ENCODE measurements around the gene WDR1. TPM values are rescaled to one million over a fixed set of nuclear protein-coding genes. Genes with fewer than 3 reads are reported as not detected.

Gene WDR1
- total RNA-seq, 1 experiment from 2014 or later = 258 TPM

DNA sequence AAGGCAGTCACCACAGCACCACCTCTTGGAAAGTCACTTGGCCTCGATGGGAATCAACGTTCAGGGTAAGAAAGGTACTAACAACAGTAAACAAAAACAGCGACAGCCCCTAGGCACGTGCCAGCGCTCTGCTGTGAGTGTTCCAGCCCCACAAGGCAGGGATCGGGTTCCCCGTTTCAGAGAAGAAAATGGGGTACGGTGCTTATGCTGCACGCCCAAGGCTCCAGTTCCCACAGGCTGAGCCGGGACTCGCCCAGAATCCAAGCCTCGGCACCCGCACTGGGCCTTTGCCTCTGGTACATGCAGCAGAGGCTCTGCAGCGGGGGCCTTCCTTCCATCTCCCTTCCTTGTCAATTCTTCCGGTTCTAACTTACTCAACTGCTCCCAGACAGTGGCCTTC is 37.3 kb downstream of the WDR1 start:
- H3K36me3 ChIP-seq (ENCODE audit: low read depth) = peaks cover 3% of the 10 kb centered on the region; the same call in 1 of the 2 replicates
- H2AFZ ChIP-seq = no peak overlapping the region
- no peak for DNase-seq
- intact Hi-C loops (cut with micrococcal nuclease; ENCODE audit: unreplicated experiment) = no loop called here
- no peak for TF ChIP-seq EZH2 (IDR thresholded peaks at IDR 0.05; ENCODE audit: low read depth)
- TF ChIP-seq, protein P1, sequence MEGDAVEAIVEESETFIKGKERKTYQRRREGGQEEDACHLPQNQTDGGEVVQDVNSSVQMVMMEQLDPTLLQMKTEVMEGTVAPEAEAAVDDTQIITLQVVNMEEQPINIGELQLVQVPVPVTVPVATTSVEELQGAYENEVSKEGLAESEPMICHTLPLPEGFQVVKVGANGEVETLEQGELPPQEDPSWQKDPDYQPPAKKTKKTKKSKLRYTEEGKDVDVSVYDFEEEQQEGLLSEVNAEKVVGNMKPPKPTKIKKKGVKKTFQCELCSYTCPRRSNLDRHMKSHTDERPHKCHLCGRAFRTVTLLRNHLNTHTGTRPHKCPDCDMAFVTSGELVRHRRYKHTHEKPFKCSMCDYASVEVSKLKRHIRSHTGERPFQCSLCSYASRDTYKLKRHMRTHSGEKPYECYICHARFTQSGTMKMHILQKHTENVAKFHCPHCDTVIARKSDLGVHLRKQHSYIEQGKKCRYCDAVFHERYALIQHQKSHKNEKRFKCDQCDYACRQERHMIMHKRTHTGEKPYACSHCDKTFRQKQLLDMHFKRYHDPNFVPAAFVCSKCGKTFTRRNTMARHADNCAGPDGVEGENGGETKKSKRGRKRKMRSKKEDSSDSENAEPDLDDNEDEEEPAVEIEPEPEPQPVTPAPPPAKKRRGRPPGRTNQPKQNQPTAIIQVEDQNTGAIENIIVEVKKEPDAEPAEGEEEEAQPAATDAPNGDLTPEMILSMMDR (conservative IDR thresholded peaks at IDR 0.05) = no peak
- H4K20me1 ChIP-seq (ENCODE audit: insufficient read depth) = no peaks in the 10 kb centered on the region; the same call in 1 of the 2 replicates
- ChIA-PET POLR2A (ENCODE audit: unreplicated experiment) (no interaction called here), CTCF (no interaction called here)
- no peak overlapping the region for H3K27ac ChIP-seq
- H3K9me2 ChIP-seq (ENCODE audit: insufficient read depth) = no peaks in the 10 kb centered on the region
- H3K27me3 ChIP-seq (ENCODE audit: insufficient read depth, low read depth) = no peaks in the 10 kb centered on the region
- H3K4me3 ChIP-seq = no peak overlapping the region
- no peaks in the 10 kb centered on the region for H3K79me2 ChIP-seq (ENCODE audit: low read depth)
- 0 out of 2 replicates have a peak, but pooled peaks cover 2% of the 10 kb centered on the region for H3F3A ChIP-seq (ENCODE audit: insufficient read depth, low read depth)
- H3K4me1 ChIP-seq (replicated peaks; ENCODE audit: insufficient read depth) = no peaks in the 10 kb centered on the region
- no TSS peak for BruUV-seq (replicated peaks)
- no peak overlapping the region for H3K4me2 ChIP-seq
- H3K9me3 ChIP-seq (ENCODE audit: insufficient read depth, low read depth) = no peaks in the 10 kb centered on the region

DNA sequence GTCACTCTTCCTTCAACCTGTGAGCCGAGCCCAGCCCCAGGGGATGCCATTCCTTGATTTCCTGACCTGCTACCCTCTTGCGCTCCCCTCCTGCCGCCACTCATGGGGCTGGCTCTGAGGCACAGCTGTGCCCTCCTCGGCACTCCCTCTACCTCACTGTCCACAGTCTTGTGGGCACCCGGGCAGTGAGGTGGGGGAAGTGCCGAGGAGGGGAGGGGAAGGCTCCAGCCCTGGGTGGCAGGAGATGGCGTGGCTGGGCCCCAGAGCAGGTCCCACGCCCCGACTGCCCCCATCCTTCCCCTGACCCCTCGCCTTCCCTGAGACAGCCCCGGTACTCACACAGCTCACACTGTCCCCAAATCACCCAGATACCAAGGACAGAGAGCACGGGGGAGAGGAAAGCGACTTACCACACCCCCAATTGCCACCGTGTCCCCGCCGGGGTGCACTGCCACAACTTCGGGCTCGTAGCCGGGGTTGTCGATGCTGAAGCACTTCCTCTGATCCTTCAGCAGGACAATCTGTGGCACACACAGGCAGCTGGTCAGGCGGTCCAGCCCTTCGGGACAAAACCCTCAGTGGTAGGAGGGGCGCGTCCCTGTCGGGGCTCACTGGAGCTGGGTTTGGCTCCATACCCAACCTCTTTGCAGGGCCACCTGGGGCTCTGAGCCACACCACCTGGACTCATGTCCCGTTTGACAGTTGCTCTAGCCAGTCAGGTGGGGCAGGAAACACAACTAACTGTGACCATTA is 37.9 kb downstream of the WDR1 start:
- ChIA-PET CTCF (no interaction called here), POLR2A (ENCODE audit: unreplicated experiment) (interaction anchor here (0.6 kb wide), 1 partner anchor 35 kb away, joined by 3 read pairs; no protein-coding TSS in a partner anchor)

GRCh38 chr4:10077483-10078335 is 38.9 kb downstream of the WDR1 start:
- BruUV-seq (replicated peaks) = no TSS peak
- H2AFZ ChIP-seq = no peak overlapping the region
- no peak for DNase-seq
- TF ChIP-seq, protein P1 (conservative IDR thresholded peaks at IDR 0.05) = no peak
- TF ChIP-seq EZH2 (IDR thresholded peaks at IDR 0.05; ENCODE audit: low read depth) = no peak
- no peak overlapping the region for H3K4me3 ChIP-seq
- H3K79me2 ChIP-seq (ENCODE audit: low read depth) = no peaks in the 10 kb centered on the region
- H3F3A ChIP-seq (ENCODE audit: insufficient read depth, low read depth) = peaks cover 2% of the 10 kb centered on the region; the same call in 1 of the 2 replicates
- no peaks in the 10 kb centered on the region for H3K27me3 ChIP-seq (ENCODE audit: insufficient read depth, low read depth)
- no peaks in the 10 kb centered on the region; the same call in 1 of the 2 replicates for H4K20me1 ChIP-seq (ENCODE audit: insufficient read depth)
- no peak overlapping the region for H3K4me2 ChIP-seq
- ChIA-PET CTCF (no interaction called here), POLR2A (ENCODE audit: unreplicated experiment) (interaction anchor here (0.6 kb wide), 1 partner anchor 34 kb away, joined by 3 read pairs; no protein-coding TSS in a partner anchor)
- H3K9me2 ChIP-seq (ENCODE audit: insufficient read depth) = no peaks in the 10 kb centered on the region
- intact Hi-C loops (cut with micrococcal nuclease; ENCODE audit: unreplicated experiment) = no loop called here
- no peaks in the 10 kb centered on the region for H3K4me1 ChIP-seq (replicated peaks; ENCODE audit: insufficient read depth)
- H3K27ac ChIP-seq = no peak overlapping the region
- peaks cover 11% of the 10 kb centered on the region; the same call in 1 of the 2 replicates for H3K36me3 ChIP-seq (ENCODE audit: low read depth)
- H3K9me3 ChIP-seq (ENCODE audit: insufficient read depth, low read depth) = no peaks in the 10 kb centered on the region

More for the DNA sequence above, 37.9 kb downstream of the WDR1 start:
- peaks cover 8% of the 10 kb centered on the region; the same call in 1 of the 2 replicates for H3K36me3 ChIP-seq (ENCODE audit: low read depth)
- H3K9me3 ChIP-seq (ENCODE audit: insufficient read depth, low read depth) = no peaks in the 10 kb centered on the region
- no peaks in the 10 kb centered on the region for H3K79me2 ChIP-seq (ENCODE audit: low read depth)
- H3K4me3 ChIP-seq = no peak overlapping the region
- no peak for DNase-seq
- H3K4me2 ChIP-seq = no peak overlapping the region
- TF ChIP-seq, protein P1 (conservative IDR thresholded peaks at IDR 0.05) = no peak
- peaks cover 2% of the 10 kb centered on the region; the same call in 1 of the 2 replicates for H3F3A ChIP-seq (ENCODE audit: insufficient read depth, low read depth)
- no peaks in the 10 kb centered on the region for H3K4me1 ChIP-seq (replicated peaks; ENCODE audit: insufficient read depth)
- BruUV-seq (replicated peaks) = no TSS peak
- no peak overlapping the region for H2AFZ ChIP-seq
- H4K20me1 ChIP-seq (ENCODE audit: insufficient read depth) = no peaks in the 10 kb centered on the region; the same call in 1 of the 2 replicates
- H3K27me3 ChIP-seq (ENCODE audit: insufficient read depth, low read depth) = no peaks in the 10 kb centered on the region
- intact Hi-C loops (cut with micrococcal nuclease; ENCODE audit: unreplicated experiment) = no loop called here
- H3K9me2 ChIP-seq (ENCODE audit: insufficient read depth) = no peaks in the 10 kb centered on the region
- no peak overlapping the region for H3K27ac ChIP-seq

Data from PC-9 (cell line).